H1 (cell line): ENCODE results near the gene TMEM204. TPM values are rescaled to one million over a fixed set of nuclear protein-coding genes. Genes with fewer than 3 reads are reported as not detected.

Experiments
- CTCF ChIA-PET: fragments of 300-600 bp; sonication (Branson Sonifier 250); formaldehyde crosslinking; loops from one replicate; lab custom pipeline; 2021; ENCODE audit not compliant: partially characterized antibody; lab: Charles Lee
- POLR2A ChIA-PET: fragments of 300-600 bp; sonication (Branson Sonifier 250); formaldehyde crosslinking; loops from one replicate; lab custom pipeline; 2021; ENCODE audit warnings: inconsistent platforms; ENCODE audit not compliant: partially characterized antibody; lab: Charles Lee
- DNase-seq, 2 experiments: peaks; one replicate each; pipeline versions ENCODE4 v3.0.0 to v3.0.0-alpha.2; 2010 to 2022; ENCODE audit warnings: low spot score in 2 of 2, low read depth in 1 of 2, mixed read lengths in 1 of 2
- FAIRE-seq: peaks from 2 replicates; lab custom pipeline; 2011; peaks lifted over from hg19 to GRCh38; lab: Jason Lieb, UNC
- H2AFZ ChIP-seq: 2 replicates; pipeline ENCODE4 v1.8.1; 2012; ENCODE audit warnings: low read length, inconsistent platforms
- H2AK5ac ChIP-seq: 2 replicates; pipeline ENCODE4 v1.6.1; 2013; ENCODE audit warnings: low read depth, low read length
- H2BK120ac ChIP-seq: replicated peaks from 2 replicates; pipeline ENCODE3; 2013; ENCODE audit warnings: low read depth, low read length, inconsistent platforms
- H2BK12ac ChIP-seq: 2 replicates; pipeline ENCODE4 v1.6.1; 2013; ENCODE audit warnings: low read depth, low read length
- H2BK15ac ChIP-seq: 2 replicates; pipeline ENCODE4 v1.6.1; 2013; ENCODE audit warnings: low read length
- H2BK20ac ChIP-seq: 2 replicates; pipeline ENCODE4 v1.6.1; 2013; ENCODE audit warnings: low read length
- H2BK5ac ChIP-seq: 2 replicates; pipeline ENCODE4 v1.6.1; 2013; ENCODE audit warnings: low read depth, low read length
- H3K14ac ChIP-seq: 2 replicates; pipeline ENCODE4 v1.6.1; 2013; ENCODE audit warnings: inconsistent platforms; ENCODE audit not compliant: insufficient read length
- H3K18ac ChIP-seq: 2 replicates; pipeline ENCODE4 v1.6.1; 2013; ENCODE audit warnings: low read length; ENCODE audit errors: extremely low read depth
- H3K23ac ChIP-seq: 2 replicates; pipeline ENCODE4 v1.6.1; 2013; ENCODE audit warnings: inconsistent platforms; ENCODE audit not compliant: insufficient read length
- H3K23me2 ChIP-seq: 2 replicates; pipeline ENCODE4 v1.6.1; 2013; ENCODE audit warnings: low read depth, low read length
- H3K27ac ChIP-seq: 2 replicates; pipeline ENCODE4 v1.6.1; 2011; ENCODE audit warnings: low read depth, low read length, inconsistent platforms
- H3K27me3 ChIP-seq, 4 experiments: replicated peaks in 1 of 4; 1 replicate in 1 of 4; 2 replicates in 3 of 4; pipeline versions ENCODE4 v1.6.1 to v1.8.1; 2011 to 2013; ENCODE audit warnings: low read length in 3 of 4, mild to moderate bottlenecking in 3 of 4, inconsistent platforms in 2 of 4, mixed read lengths in 2 of 4, moderate library complexity in 1 of 4; ENCODE audit not compliant: control insufficient read depth in 3 of 4, insufficient read depth in 3 of 4; ENCODE audit errors: extremely low read depth in 1 of 4
- H3K36me3 ChIP-seq, 4 experiments: 2 replicates each; pipeline versions ENCODE4 v1.6.1 to v1.8.1; 2011 to 2013; ENCODE audit warnings: mild to moderate bottlenecking in 4 of 4, low read length in 3 of 4, moderate library complexity in 2 of 4, control low read depth in 1 of 4, inconsistent platforms in 1 of 4; ENCODE audit not compliant: insufficient read depth in 4 of 4, control insufficient read depth in 2 of 4
- H3K4ac ChIP-seq: replicated peaks from 2 replicates; pipeline ENCODE3; 2013; ENCODE audit warnings: low read length, low read depth, mixed read lengths, inconsistent platforms; ENCODE audit not compliant: insufficient read length
- H3K4me1 ChIP-seq, 4 experiments: replicated peaks in 1 of 4; 1 replicate in 1 of 4; 2 replicates in 3 of 4; pipeline versions ENCODE4 v1.6.1 to v1.8.1; 2011 to 2013; ENCODE audit warnings: low read length in 3 of 4, inconsistent platforms in 2 of 4, mixed read lengths in 1 of 4; ENCODE audit not compliant: insufficient read depth in 4 of 4, control insufficient read depth in 3 of 4
- H3K4me2 ChIP-seq, 2 experiments: 2 replicates each; pipeline versions ENCODE4 v1.6.1 to v1.8.1; 2011 to 2013; ENCODE audit warnings: low read depth in 2 of 2, low read length in 2 of 2, control low read depth in 1 of 2, inconsistent platforms in 1 of 2, mild to moderate bottlenecking in 1 of 2; ENCODE audit not compliant: insufficient read depth in 1 of 2
- H3K4me3 ChIP-seq, 4 experiments: fragments of 200-600, 300-600 bp in 1 of 4; sonication (generic), shearing (Covaris generic), sonication (Bioruptor Twin) in 1 of 4; 2 replicates each; pipeline versions ENCODE4 v1.5.1 to v1.8.1; 2011 to 2016; ENCODE audit warnings: low read length in 4 of 4, low read depth in 3 of 4, control low read depth in 2 of 4, inconsistent platforms in 2 of 4, mild to moderate bottlenecking in 2 of 4, mixed read lengths in 1 of 4, moderate library complexity in 1 of 4; ENCODE audit not compliant: insufficient read depth in 2 of 4; ENCODE audit errors: extremely low read depth in 1 of 4
- H3K56ac ChIP-seq: replicated peaks from 2 replicates; pipeline ENCODE3; 2013; ENCODE audit warnings: low read depth, mild to moderate bottlenecking, mixed read lengths, low read length, inconsistent platforms; ENCODE audit not compliant: insufficient read length
- H3K79me1 ChIP-seq: 2 replicates; pipeline ENCODE4 v1.6.1; 2013; ENCODE audit warnings: low read depth, low read length, control low read depth
- H3K79me2 ChIP-seq, 2 experiments: 2 replicates each; pipeline versions ENCODE4 v1.6.1 to v1.8.1; 2012 to 2013; ENCODE audit warnings: low read length in 2 of 2, mild to moderate bottlenecking in 2 of 2, inconsistent platforms in 1 of 2; ENCODE audit not compliant: insufficient read depth in 2 of 2, control insufficient read depth in 1 of 2
- H3K9ac ChIP-seq, 4 experiments: replicated peaks in 1 of 4; 1 replicate in 1 of 4; 2 replicates in 3 of 4; pipeline versions ENCODE4 v1.6.1 to v1.8.1; 2011 to 2013; ENCODE audit warnings: low read depth in 3 of 4, low read length in 3 of 4, control low read depth in 2 of 4, mild to moderate bottlenecking in 2 of 4, moderate library complexity in 2 of 4, inconsistent platforms in 1 of 4; ENCODE audit errors: extremely low read depth in 1 of 4
- H3K9me3 ChIP-seq, 2 experiments: 2 replicates each; pipeline versions ENCODE4 v1.6.1 to v1.8.1; 2012 to 2013; ENCODE audit warnings: mild to moderate bottlenecking in 2 of 2, moderate library complexity in 2 of 2, control low read depth in 1 of 2, inconsistent platforms in 1 of 2, low read depth in 1 of 2, low read length in 1 of 2, mixed read lengths in 1 of 2; ENCODE audit not compliant: insufficient read depth in 2 of 2
- H4K20me1 ChIP-seq, 2 experiments: replicated peaks in 1 of 2; 2 replicates each; pipeline versions ENCODE3 to v1.8.1; 2011 to 2013; ENCODE audit warnings: inconsistent platforms in 2 of 2, low read length in 2 of 2, mild to moderate bottlenecking in 1 of 2; ENCODE audit not compliant: insufficient read depth in 2 of 2, control insufficient read depth in 1 of 2
- H4K5ac ChIP-seq: 2 replicates; pipeline ENCODE4 v1.6.1; 2013; ENCODE audit warnings: low read length, low read depth, mixed read lengths, inconsistent platforms; ENCODE audit not compliant: insufficient read length
- H4K8ac ChIP-seq: 2 replicates; pipeline ENCODE4 v1.8.0; 2013; ENCODE audit warnings: mild to moderate bottlenecking, moderate library complexity, low read length, inconsistent platforms; ENCODE audit not compliant: insufficient read depth; ENCODE audit errors: extremely low read depth
- H4K91ac ChIP-seq: replicated peaks from 2 replicates; pipeline ENCODE3; 2013; ENCODE audit warnings: low read length, mixed read lengths, inconsistent platforms; ENCODE audit not compliant: insufficient read length
- CREB1 ChIP-seq: IDR thresholded peaks from 2 replicates; pipeline ENCODE4 v1.6.1; 2012; ENCODE audit warnings: inconsistent platforms
- GABPA ChIP-seq: IDR thresholded peaks from 2 replicates; pipeline ENCODE4 v1.6.1; 2011; ENCODE audit warnings: mild to moderate bottlenecking, low read length, moderate library complexity, borderline replicate concordance; ENCODE audit not compliant: insufficient read depth
- MAFK ChIP-seq: IDR thresholded peaks from 2 replicates; pipeline ENCODE4 v1.6.1; 2012; ENCODE audit warnings: low read depth, mild to moderate bottlenecking, improper control_type of control experiment, low read length
- RAD21 ChIP-seq, 2 experiments: IDR thresholded peaks in 1 of 2; conservative IDR thresholded peaks in 1 of 2; 2 replicates each; pipeline ENCODE4 v1.6.1; 2011; ENCODE audit warnings: low read depth in 2 of 2, low read length in 2 of 2, improper control_type of control experiment in 1 of 2, inconsistent platforms in 1 of 2, mild to moderate bottlenecking in 1 of 2, moderate library complexity in 1 of 2
- WGBS, 2 experiments: shearing (Covaris generic) in 1 of 2; methylation state at CpG; one replicate each; pipeline versions ENCODE4 v1.1.6 to v1.1.7; 2013 to 2015; ENCODE audit warnings: low lambda C conversion rate in 2 of 2, mixed read lengths in 2 of 2, inconsistent platforms in 1 of 2, low coverage in 1 of 2, missing lambda C conversion rate in 1 of 2; ENCODE audit not compliant: insufficient replicate concordance in 2 of 2, insufficient coverage in 1 of 2, insufficient read length in 1 of 2; ENCODE audit errors: extremely low coverage in 1 of 2, missing lambda C conversion rate in 1 of 2; 5-methylcytosine and 5-hydroxymethylcytosine counted together
- polyA plus RNA-seq, 7 experiments: library from polyadenylated mRNA; depleted of rRNA in 3 of 7; stranded (reverse) in 5 of 7; unstranded in 2 of 7; fragments of >200 nt in 5 of 7; fragments of 200-250 nt in 2 of 7; gene quantifications; 1 replicate in 5 of 7; 2 replicates in 1 of 7; 4 replicates in 1 of 7; pipeline versions ENCODE4 v1.2.1 to v1.2.3, GENCODE V29; 2011 to 2013; ENCODE audit warnings: missing spikeins in 2 of 7, mixed read lengths in 2 of 7
- total RNA-seq: library from RNA; stranded (reverse); fragmentation: NEBNext Ultra II Directional; extraction: Animal tissue kit (Norgen Biotek cat#: 25700); gene quantifications from 2 replicates; pipeline ENCODE4 v1.2.1, GENCODE V29; 2021
- TF ChIP-seq, protein P1 (sequence below): IDR thresholded peaks from 2 replicates; pipeline ENCODE4 v1.6.1; 2011; ENCODE audit warnings: low read depth, mild to moderate bottlenecking, low read length; ENCODE audit not compliant: insufficient read depth
- TF ChIP-seq, protein P2 (sequence below), 3 experiments: IDR thresholded peaks; 1 replicate in 2 of 3; 2 replicates in 1 of 3; pipeline versions ENCODE4 v1.5.1 to v1.6.1; 2011; ENCODE audit warnings: low read length in 3 of 3, mild to moderate bottlenecking in 3 of 3, inconsistent platforms in 2 of 3, low read depth in 1 of 3, moderate library complexity in 1 of 3; ENCODE audit not compliant: insufficient read depth in 1 of 3; ENCODE audit errors: control extremely low read depth in 1 of 3

The TMEM204 gene
- total and polyA plus RNA-seq, 2 of the 8 experiments (the other 6 are each of a cell fraction or from before 2014, with no cell fraction given): not detected

DNA sequence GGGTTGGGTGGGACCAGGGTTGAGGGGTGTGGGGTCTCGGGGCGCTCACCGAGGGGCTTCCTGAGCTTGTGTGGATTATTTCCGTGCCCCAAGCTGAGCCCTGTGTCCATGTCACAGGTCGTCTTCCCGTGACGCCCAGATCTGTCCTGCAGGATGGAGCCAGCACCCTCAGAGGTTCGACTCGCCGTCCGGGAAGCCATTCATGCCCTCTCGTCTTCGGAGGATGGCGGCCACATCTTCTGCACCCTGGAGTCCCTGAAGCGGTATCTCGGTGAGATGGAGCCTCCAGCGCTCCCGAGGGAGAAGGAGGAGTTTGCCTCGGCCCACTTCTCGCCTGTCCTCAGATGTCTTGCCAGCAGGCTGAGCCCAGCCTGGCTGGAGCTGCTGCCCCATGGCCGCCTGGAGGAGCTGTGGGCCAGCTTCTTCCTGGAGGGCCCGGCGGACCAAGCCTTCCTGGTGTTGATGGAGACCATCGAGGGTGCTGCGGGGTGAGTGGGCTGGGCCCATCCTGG is 39.3 kb upstream of the TMEM204 start:
- Histone ChIP-seq H3K18ac (no peak overlapping the region), H2BK5ac (no peak overlapping the region), H2BK20ac (no peak overlapping the region), H3K36me3 (peaks cover 11 to 37% (median 19%) of the 10 kb centered on the region in 4 experiments), H3K9me3 (no peaks in the 10 kb centered on the region), H3K79me2 (peaks cover 0 to 12% of the 10 kb centered on the region in 2 experiments; a peak in 1 of 4 replicates), H3K4me2 (peak overlapping the region; percentile 88 to 90), H3K9ac (peak overlapping the region; percentile 87 to 94 (median 92); a peak in 5 of 7 replicates), H3K27ac (no peak overlapping the region), H3K27me3 (no peaks in the 10 kb centered on the region), H2BK15ac (no peak overlapping the region), H3K56ac (no peak overlapping the region), H3K4me3 (peak overlapping the region; percentile 86 to 93 (median 90)), H4K8ac (no peak overlapping the region; the same call in 1 of the 2 replicates), H3K79me1 (peaks cover 3% of the 10 kb centered on the region), H4K5ac (no peak overlapping the region), H2BK12ac (no peak overlapping the region), H3K4me1 (peaks cover 0 to 8% (median 5%) of the 10 kb centered on the region in 4 experiments; a peak in 4 of 7 replicates), H2AK5ac (peak overlapping the region; percentile 34; the same call in 1 of the 2 replicates), H4K91ac (no peak overlapping the region), H3K14ac (no peak overlapping the region), H2BK120ac (no peak overlapping the region), H2AFZ (no peak overlapping the region), H3K4ac (no peak overlapping the region), H4K20me1 (peaks cover 3% of the 10 kb centered on the region in 2 experiments), H3K23ac (no peak overlapping the region), H3K23me2 (peaks cover 9% of the 10 kb centered on the region)
- TF ChIP-seq, protein P1, sequence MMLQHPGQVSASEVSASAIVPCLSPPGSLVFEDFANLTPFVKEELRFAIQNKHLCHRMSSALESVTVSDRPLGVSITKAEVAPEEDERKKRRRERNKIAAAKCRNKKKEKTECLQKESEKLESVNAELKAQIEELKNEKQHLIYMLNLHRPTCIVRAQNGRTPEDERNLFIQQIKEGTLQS: no peak
- TF ChIP-seq MAFK (no peak), GABPA (peak; percentile 50; the same call in 1 of the 2 replicates), CREB1 (no peak), RAD21 (IDR thresholded peaks at IDR 0.05 in 1 of 2, conservative IDR thresholded peaks at IDR 0.05 in 1 of 2; ENCODE audit: low read depth in 2 of 2, low read length in 2 of 2) (peak; percentile 40 to 58)
- TF ChIP-seq, protein P2, sequence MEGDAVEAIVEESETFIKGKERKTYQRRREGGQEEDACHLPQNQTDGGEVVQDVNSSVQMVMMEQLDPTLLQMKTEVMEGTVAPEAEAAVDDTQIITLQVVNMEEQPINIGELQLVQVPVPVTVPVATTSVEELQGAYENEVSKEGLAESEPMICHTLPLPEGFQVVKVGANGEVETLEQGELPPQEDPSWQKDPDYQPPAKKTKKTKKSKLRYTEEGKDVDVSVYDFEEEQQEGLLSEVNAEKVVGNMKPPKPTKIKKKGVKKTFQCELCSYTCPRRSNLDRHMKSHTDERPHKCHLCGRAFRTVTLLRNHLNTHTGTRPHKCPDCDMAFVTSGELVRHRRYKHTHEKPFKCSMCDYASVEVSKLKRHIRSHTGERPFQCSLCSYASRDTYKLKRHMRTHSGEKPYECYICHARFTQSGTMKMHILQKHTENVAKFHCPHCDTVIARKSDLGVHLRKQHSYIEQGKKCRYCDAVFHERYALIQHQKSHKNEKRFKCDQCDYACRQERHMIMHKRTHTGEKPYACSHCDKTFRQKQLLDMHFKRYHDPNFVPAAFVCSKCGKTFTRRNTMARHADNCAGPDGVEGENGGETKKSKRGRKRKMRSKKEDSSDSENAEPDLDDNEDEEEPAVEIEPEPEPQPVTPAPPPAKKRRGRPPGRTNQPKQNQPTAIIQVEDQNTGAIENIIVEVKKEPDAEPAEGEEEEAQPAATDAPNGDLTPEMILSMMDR (IDR thresholded peaks at IDR 0.05; ENCODE audit: control extremely low read depth in 1 of 3, insufficient read depth in 1 of 3, low read depth in 1 of 3, low read length in 3 of 3): peak; percentile 48 to 54 (median 53)
- CTCF ChIA-PET: interaction anchor here (0.6 to 2.2 kb wide), 8 partner anchors 9 to 64 kb away, joined by 3 to 7 read pairs (median 3); partner anchors contain the start of gene PERCC1
- POLR2A ChIA-PET: interaction anchor here (1.1 to 16.8 kb wide), 10 partner anchors 8 to 116 kb away, joined by 3 to 175 read pairs (median 6); partner anchors contain the start of gene CCDC154
- DNase-seq: peak in 1 of 2 experiments; percentile 19
- WGBS, 2 experiments: 79% methylated on average over 20 of the region's 25 CpGs; no CpG with 5 or more reads in 1 of the 2 experiments
- no peak for FAIRE-seq
